ENCODE data around the gene JMJD1C.

- TF ChIP-seq GATA3 (IDR thresholded peaks at IDR 0.05; ENCODE audit: low read depth, low read length) (no peak), GATA2 (IDR thresholded peaks at IDR 0.05; ENCODE audit: low read depth, low read length) (no peak)
These were observed 197.5 kb downstream of the JMJD1C start for GRCh38 chr10:63268149-63268797.

Data from SH-SY5Y (cell line).